Measurements from ENCODE around the gene LRRD1.

DNA sequence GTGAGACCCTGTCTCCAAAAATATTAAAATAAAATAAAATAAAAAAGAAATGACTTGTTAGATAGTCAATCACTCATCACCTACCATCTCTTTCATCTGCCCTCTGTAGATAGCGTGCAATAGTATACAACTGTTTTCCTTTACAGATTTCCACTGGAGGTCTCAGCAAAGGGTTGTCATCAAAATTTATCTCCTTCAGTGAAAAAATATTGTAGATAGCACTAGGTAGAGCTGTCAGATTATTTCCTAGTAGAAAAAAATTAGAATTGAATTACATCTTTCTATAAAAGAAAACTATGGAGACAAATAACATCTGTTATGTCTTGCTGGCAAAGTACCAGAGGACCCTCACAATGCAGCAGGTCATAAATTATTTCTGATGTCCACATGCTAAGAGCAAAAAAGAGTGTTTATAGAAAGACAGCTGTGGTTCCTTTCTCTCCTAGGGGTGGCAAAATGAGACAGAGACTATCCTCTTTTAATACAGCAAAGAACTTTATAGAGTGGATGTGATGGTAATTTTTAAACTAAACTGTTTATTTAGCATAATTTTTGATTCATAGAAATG, 28.4 kb downstream of the LRRD1 start:
- TF ChIP-seq, protein P1, sequence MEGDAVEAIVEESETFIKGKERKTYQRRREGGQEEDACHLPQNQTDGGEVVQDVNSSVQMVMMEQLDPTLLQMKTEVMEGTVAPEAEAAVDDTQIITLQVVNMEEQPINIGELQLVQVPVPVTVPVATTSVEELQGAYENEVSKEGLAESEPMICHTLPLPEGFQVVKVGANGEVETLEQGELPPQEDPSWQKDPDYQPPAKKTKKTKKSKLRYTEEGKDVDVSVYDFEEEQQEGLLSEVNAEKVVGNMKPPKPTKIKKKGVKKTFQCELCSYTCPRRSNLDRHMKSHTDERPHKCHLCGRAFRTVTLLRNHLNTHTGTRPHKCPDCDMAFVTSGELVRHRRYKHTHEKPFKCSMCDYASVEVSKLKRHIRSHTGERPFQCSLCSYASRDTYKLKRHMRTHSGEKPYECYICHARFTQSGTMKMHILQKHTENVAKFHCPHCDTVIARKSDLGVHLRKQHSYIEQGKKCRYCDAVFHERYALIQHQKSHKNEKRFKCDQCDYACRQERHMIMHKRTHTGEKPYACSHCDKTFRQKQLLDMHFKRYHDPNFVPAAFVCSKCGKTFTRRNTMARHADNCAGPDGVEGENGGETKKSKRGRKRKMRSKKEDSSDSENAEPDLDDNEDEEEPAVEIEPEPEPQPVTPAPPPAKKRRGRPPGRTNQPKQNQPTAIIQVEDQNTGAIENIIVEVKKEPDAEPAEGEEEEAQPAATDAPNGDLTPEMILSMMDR (IDR thresholded peaks at IDR 0.05), result no peak
- TF ChIP-seq POLR2A (IDR thresholded peaks at IDR 0.05), result no peak
